Muscle layer of duodenum (tissue), 2 donors: ENCODE results near the gene FNDC7.
"Not testable (repeated sequence)": the region's sequence is repeated elsewhere in the genome, so short reads cannot be mapped to it uniquely, and the experiment has no call there.

ENCODE experiments used
- H3K27ac ChIP-seq: one replicate; pipeline ENCODE4 v1.7.0; 2013; ENCODE audit warnings: mild to moderate bottlenecking, low read length
- H3K27me3 ChIP-seq: one replicate; pipeline ENCODE4 v1.7.0; 2013; ENCODE audit warnings: low read depth, mild to moderate bottlenecking, control low read depth, low read length
- H3K36me3 ChIP-seq, 2 donors: one replicate each; pipeline ENCODE4 v1.7.0; 2013; ENCODE audit warnings: low read length in 2 of 2, control low read depth in 1 of 2, mild to moderate bottlenecking in 1 of 2; ENCODE audit not compliant: insufficient read depth in 2 of 2, control insufficient read depth in 1 of 2
- H3K4me1 ChIP-seq, 2 donors: one replicate each; pipeline ENCODE4 v1.7.0; 2013; ENCODE audit warnings: low read length in 2 of 2, mild to moderate bottlenecking in 2 of 2, control low read depth in 1 of 2, moderate library complexity in 1 of 2; ENCODE audit not compliant: insufficient read depth in 2 of 2, control insufficient read depth in 1 of 2
- H3K4me3 ChIP-seq, 2 donors: one replicate each; pipeline ENCODE4 v1.7.0; 2013; ENCODE audit warnings: low read length in 2 of 2, low read depth in 1 of 2, mild to moderate bottlenecking in 1 of 2
- H3K9me3 ChIP-seq, 2 donors: one replicate each; pipeline ENCODE4 v1.7.0; 2013; ENCODE audit warnings: low read length in 2 of 2, control low read depth in 1 of 2, mild to moderate bottlenecking in 1 of 2; ENCODE audit not compliant: control insufficient read depth in 1 of 2
- donor health status: healthy.

The FNDC7 gene

GRCh38 chr1:108781575-108781944, 68.9 kb downstream of the FNDC7 start:
- not testable (repeated sequence) for H3K4me3 ChIP-seq, H3K27me3 ChIP-seq, H3K4me1 ChIP-seq, H3K27ac ChIP-seq
- H3K9me3 ChIP-seq, result peaks cover 0 to 18% of the 10 kb centered on the region in 2 donors
- peaks cover 50 to 85% of the 10 kb centered on the region in 2 donors for H3K36me3 ChIP-seq

DNA sequence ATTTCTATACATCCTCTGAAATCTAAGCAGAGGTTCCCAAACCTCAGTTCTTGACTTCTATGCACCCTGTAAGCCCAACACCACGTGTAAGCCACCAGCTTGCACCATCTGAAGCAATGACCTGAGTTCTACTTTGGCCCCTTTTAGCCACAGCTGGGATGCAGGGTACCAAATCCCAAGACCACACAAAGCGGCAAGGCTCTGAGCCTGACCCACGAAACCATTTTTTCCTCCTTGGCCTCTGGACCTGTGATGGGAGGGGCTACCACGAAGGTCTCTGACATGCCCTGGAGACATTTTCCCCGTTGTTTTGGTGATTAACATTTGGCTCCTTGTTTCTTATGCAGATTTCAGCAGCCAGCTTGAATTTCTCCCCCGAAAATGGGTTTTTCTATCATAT, 72.6 kb downstream of the FNDC7 start:
- Histone ChIP-seq H3K36me3 (peaks cover 35 to 60% of the 10 kb centered on the region in 2 donors), H3K4me1 (no peaks in the 10 kb centered on the region), H3K9me3 (peaks cover 0 to 18% of the 10 kb centered on the region in 2 donors), H3K27ac (no peak overlapping the region), H3K27me3 (no peaks in the 10 kb centered on the region), H3K4me3 (no peak overlapping the region)

- Histone ChIP-seq H3K4me3 (no peak overlapping the region), H3K9me3 (peaks cover 0 to 18% of the 10 kb centered on the region in 2 donors), H3K27me3 (no peaks in the 10 kb centered on the region), H3K27ac (no peak overlapping the region), H3K4me1 (no peaks in the 10 kb centered on the region), H3K36me3 (peaks cover 35 to 60% of the 10 kb centered on the region in 2 donors)
Observed at GRCh38 chr1:108785880-108786279, 73.2 kb downstream of the FNDC7 start.

DNA sequence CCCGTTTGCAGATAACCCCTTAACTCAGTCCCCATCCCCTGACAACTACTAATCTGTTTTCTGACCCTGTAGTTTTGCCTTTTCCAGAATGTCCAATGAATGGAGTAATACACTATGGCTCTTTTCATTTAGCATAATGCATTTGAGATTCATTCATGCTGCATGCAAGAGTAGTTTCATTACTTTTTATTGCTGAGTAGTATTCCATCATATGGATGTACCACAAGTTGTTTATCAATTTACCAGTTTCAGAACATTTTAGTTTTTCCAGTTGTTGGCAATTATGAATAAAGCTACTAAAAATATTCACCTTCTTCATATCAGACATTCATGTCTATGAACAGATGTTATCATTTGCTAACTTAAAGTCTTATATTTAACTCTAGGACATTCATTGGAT, 79.1 kb downstream of the FNDC7 start:
- Histone ChIP-seq H3K4me3 (no peak overlapping the region), H3K27me3 (no peaks in the 10 kb centered on the region), H3K27ac (no peak overlapping the region), H3K9me3 (peaks cover 0 to 13% of the 10 kb centered on the region in 2 donors), H3K4me1 (no peaks in the 10 kb centered on the region), H3K36me3 (peaks cover 27 to 53% of the 10 kb centered on the region in 2 donors)
